ENCODE results near the gene KDM4C.
"Not testable (repeated sequence)": the region's sequence is repeated elsewhere in the genome, so short reads cannot be mapped to it uniquely, and the experiment has no call there.

The KDM4C gene

GRCh38 chr9:6757456-6758247 is at the start of gene KDM4C:
Gene KDM4C (plus strand): TSS chr9:6757973. CDS start chr9:6792989, 35,016 bp downstream.
- Histone ChIP-seq H3K4me3 (ENCODE audit: low read length in 2 of 2) (peak within 1 kb of the TSS; percentile 91 to 94), H3K9me3 (ENCODE audit: control insufficient read depth in 2 of 2, low read length in 2 of 2) (no peaks in the 10 kb centered on the region), H3K9ac (ENCODE audit: low read length in 2 of 2) (peak within 1 kb of the TSS; percentile 93 to 96), H3K36me3 (ENCODE audit: control insufficient read depth in 2 of 2, insufficient read depth in 2 of 2, low read length in 2 of 2) (no peaks in the 10 kb centered on the region), H3K4me1 (ENCODE audit: control insufficient read depth, insufficient read depth, low read length) (peaks cover 9% of the 10 kb centered on the region), H3K27me3 (ENCODE audit: control insufficient read depth in 1 of 2, insufficient read depth in 2 of 2, low read length in 2 of 2) (no peaks in the 10 kb centered on the region), H3K27ac (ENCODE audit: low read length) (peak within 1 kb of the TSS; percentile 96)

GRCh38 chr9:6708732-6709131 is 49.0 kb upstream of the KDM4C start:
- H3K4me3 ChIP-seq (ENCODE audit: low read length in 2 of 2): no peak overlapping the region

GRCh38 chr9:6711403-6711802 is 46.4 kb upstream of the KDM4C start:
- H3K9me3 ChIP-seq (ENCODE audit: control insufficient read depth in 2 of 2, low read length in 2 of 2): no peaks in the 10 kb centered on the region
- H3K4me1 ChIP-seq (ENCODE audit: control insufficient read depth, insufficient read depth, low read length): peaks cover 5% of the 10 kb centered on the region
- H3K9ac ChIP-seq (ENCODE audit: low read length in 2 of 2): no peak overlapping the region
- peaks cover 0 to 5% of the 10 kb centered on the region in 2 donors for H3K27me3 ChIP-seq (ENCODE audit: control insufficient read depth in 1 of 2, insufficient read depth in 2 of 2, low read length in 2 of 2)
- no peaks in the 10 kb centered on the region for H3K36me3 ChIP-seq (ENCODE audit: control insufficient read depth in 2 of 2, insufficient read depth in 2 of 2, low read length in 2 of 2)
- H3K4me3 ChIP-seq (ENCODE audit: low read length in 2 of 2): no peak overlapping the region
- no peak overlapping the region for H3K27ac ChIP-seq (ENCODE audit: low read length)

More at GRCh38 chr9:6708732-6709131, 49.0 kb upstream of the KDM4C start:
- no peak overlapping the region for H3K27ac ChIP-seq (ENCODE audit: low read length)
- H3K27me3 ChIP-seq (ENCODE audit: control insufficient read depth in 1 of 2, insufficient read depth in 2 of 2, low read length in 2 of 2): no peaks in the 10 kb centered on the region
- H3K9ac ChIP-seq (ENCODE audit: low read length in 2 of 2): no peak overlapping the region
- H3K9me3 ChIP-seq (ENCODE audit: control insufficient read depth in 2 of 2, low read length in 2 of 2): no peaks in the 10 kb centered on the region
- no peaks in the 10 kb centered on the region for H3K4me1 ChIP-seq (ENCODE audit: control insufficient read depth, insufficient read depth, low read length)
- H3K36me3 ChIP-seq (ENCODE audit: control insufficient read depth in 2 of 2, insufficient read depth in 2 of 2, low read length in 2 of 2): no peaks in the 10 kb centered on the region

DNA sequence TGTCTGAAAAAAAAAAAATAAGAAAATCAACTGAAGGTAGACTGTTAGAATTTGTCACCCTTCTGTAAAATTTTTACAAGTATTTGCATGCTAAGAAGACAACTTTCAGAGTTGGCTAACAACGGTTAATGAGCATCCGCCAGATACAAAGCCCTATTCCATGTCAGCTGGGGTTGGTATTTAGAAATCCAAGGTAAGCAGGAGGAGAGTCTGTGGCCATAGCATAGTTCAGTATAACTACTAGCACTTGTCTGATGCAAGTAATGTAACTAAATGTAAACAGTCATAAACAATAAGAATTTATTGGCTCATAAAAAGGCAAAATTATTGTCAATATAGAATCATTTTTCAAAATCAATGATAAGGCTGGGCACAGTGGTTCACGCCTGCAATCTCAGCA is 45.7 kb upstream of the KDM4C start:
- no peaks in the 10 kb centered on the region for H3K9me3 ChIP-seq (ENCODE audit: control insufficient read depth in 2 of 2, low read length in 2 of 2)
- H3K4me3 ChIP-seq (ENCODE audit: low read length in 2 of 2): no peak overlapping the region
- H3K27ac ChIP-seq (ENCODE audit: low read length): no peak overlapping the region
- peaks cover 0 to 7% of the 10 kb centered on the region in 2 donors for H3K27me3 ChIP-seq (ENCODE audit: control insufficient read depth in 1 of 2, insufficient read depth in 2 of 2, low read length in 2 of 2)
- H3K9ac ChIP-seq (ENCODE audit: low read length in 2 of 2): no peak overlapping the region
- no peaks in the 10 kb centered on the region for H3K36me3 ChIP-seq (ENCODE audit: control insufficient read depth in 2 of 2, insufficient read depth in 2 of 2, low read length in 2 of 2)
- peaks cover 5% of the 10 kb centered on the region for H3K4me1 ChIP-seq (ENCODE audit: control insufficient read depth, insufficient read depth, low read length)

DNA sequence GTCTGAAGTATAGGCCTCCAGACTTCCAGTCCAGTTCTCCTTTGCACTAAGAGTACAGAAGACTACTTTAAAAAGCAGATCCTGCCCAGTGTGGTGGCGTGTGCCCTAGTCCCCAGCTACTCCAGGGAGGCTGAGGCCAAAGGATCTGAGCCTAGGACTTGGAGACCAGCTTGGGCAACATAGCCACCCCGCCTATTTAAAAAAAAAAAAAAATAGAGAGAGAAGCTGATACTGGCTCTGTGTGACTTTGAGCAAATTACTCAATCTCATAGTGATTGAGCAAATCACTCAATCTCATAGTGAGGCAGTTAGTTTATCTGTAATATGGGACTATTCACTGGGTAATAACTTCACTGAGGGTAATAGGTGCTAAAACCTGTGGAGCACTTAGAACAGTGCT is 43.6 kb upstream of the KDM4C start:
- H3K9ac ChIP-seq (ENCODE audit: low read length in 2 of 2): no peak overlapping the region
- no peak overlapping the region for H3K27ac ChIP-seq (ENCODE audit: low read length)
- no peak overlapping the region for H3K4me3 ChIP-seq (ENCODE audit: low read length in 2 of 2)
- H3K27me3 ChIP-seq (ENCODE audit: control insufficient read depth in 1 of 2, insufficient read depth in 2 of 2, low read length in 2 of 2): peaks cover 0 to 7% of the 10 kb centered on the region in 2 donors
- no peaks in the 10 kb centered on the region for H3K9me3 ChIP-seq (ENCODE audit: control insufficient read depth in 2 of 2, low read length in 2 of 2)
- H3K36me3 ChIP-seq (ENCODE audit: control insufficient read depth in 2 of 2, insufficient read depth in 2 of 2, low read length in 2 of 2): no peaks in the 10 kb centered on the region
- H3K4me1 ChIP-seq (ENCODE audit: control insufficient read depth, insufficient read depth, low read length): peaks cover 5% of the 10 kb centered on the region

DNA sequence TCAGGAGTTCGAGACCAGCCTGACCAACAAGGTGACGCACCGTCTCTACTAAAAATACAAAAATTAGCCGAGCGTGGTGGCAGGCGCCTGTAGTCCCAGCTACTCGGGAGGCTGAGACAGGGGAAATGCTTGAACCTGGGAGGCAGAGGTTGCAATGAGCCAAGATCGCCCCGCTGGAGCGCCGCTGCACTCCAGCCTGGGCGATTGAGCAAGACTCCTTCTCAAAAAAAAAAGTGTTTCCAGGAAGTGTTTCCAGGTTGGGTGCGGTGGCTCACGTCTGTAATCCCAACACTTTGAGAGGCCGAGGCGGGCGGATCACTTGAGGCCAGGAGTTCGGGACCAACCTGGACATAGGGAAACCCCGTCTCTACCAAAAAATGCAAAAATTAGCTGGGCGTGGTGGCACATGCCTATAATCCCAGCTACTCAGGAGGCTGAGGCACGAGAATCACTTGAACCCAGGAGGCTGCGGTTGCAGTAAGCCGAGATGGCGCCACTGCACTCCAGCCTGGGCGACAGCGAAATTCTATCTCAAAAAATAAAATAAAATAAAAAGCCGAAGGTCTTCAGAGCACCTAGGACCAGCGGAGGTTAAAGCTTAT is 42.5 kb upstream of the KDM4C start:
- not testable (repeated sequence) for H3K4me1 ChIP-seq (ENCODE audit: control insufficient read depth, insufficient read depth, low read length); H3K9ac ChIP-seq (ENCODE audit: low read length in 2 of 2); H3K36me3 ChIP-seq (ENCODE audit: control insufficient read depth in 2 of 2, insufficient read depth in 2 of 2, low read length in 2 of 2); H3K9me3 ChIP-seq (ENCODE audit: control insufficient read depth in 2 of 2, low read length in 2 of 2); H3K27me3 ChIP-seq (ENCODE audit: control insufficient read depth in 1 of 2, insufficient read depth in 2 of 2, low read length in 2 of 2); H3K27ac ChIP-seq (ENCODE audit: low read length)
- peak overlapping the region in 1 of 2 donors; percentile 74 for H3K4me3 ChIP-seq (ENCODE audit: low read length in 2 of 2)

GRCh38 chr9:6715755-6716643 is 41.8 kb upstream of the KDM4C start:
- peak overlapping the region; percentile 22 to 42 for H3K9ac ChIP-seq (ENCODE audit: low read length in 2 of 2)

GRCh38 chr9:6716766-6717165 is 41.0 kb upstream of the KDM4C start:
- no peak overlapping the region for H3K9ac ChIP-seq (ENCODE audit: low read length in 2 of 2)
- peaks cover 5% of the 10 kb centered on the region for H3K4me1 ChIP-seq (ENCODE audit: control insufficient read depth, insufficient read depth, low read length)
- no peaks in the 10 kb centered on the region for H3K36me3 ChIP-seq (ENCODE audit: control insufficient read depth in 2 of 2, insufficient read depth in 2 of 2, low read length in 2 of 2)
- peaks cover 0 to 7% of the 10 kb centered on the region in 2 donors for H3K27me3 ChIP-seq (ENCODE audit: control insufficient read depth in 1 of 2, insufficient read depth in 2 of 2, low read length in 2 of 2)
- H3K9me3 ChIP-seq (ENCODE audit: control insufficient read depth in 2 of 2, low read length in 2 of 2): no peaks in the 10 kb centered on the region
- no peak overlapping the region for H3K4me3 ChIP-seq (ENCODE audit: low read length in 2 of 2)
- no peak overlapping the region for H3K27ac ChIP-seq (ENCODE audit: low read length)

More at GRCh38 chr9:6715755-6716643, 41.8 kb upstream of the KDM4C start:
- Histone ChIP-seq H3K9me3 (ENCODE audit: control insufficient read depth in 2 of 2, low read length in 2 of 2) (no peaks in the 10 kb centered on the region), H3K4me3 (ENCODE audit: low read length in 2 of 2) (peak overlapping the region; percentile 74 to 76), H3K27ac (ENCODE audit: low read length) (no peak overlapping the region), H3K4me1 (ENCODE audit: control insufficient read depth, insufficient read depth, low read length) (peaks cover 5% of the 10 kb centered on the region), H3K27me3 (ENCODE audit: control insufficient read depth in 1 of 2, insufficient read depth in 2 of 2, low read length in 2 of 2) (peaks cover 0 to 7% of the 10 kb centered on the region in 2 donors), H3K36me3 (ENCODE audit: control insufficient read depth in 2 of 2, insufficient read depth in 2 of 2, low read length in 2 of 2) (no peaks in the 10 kb centered on the region)

DNA sequence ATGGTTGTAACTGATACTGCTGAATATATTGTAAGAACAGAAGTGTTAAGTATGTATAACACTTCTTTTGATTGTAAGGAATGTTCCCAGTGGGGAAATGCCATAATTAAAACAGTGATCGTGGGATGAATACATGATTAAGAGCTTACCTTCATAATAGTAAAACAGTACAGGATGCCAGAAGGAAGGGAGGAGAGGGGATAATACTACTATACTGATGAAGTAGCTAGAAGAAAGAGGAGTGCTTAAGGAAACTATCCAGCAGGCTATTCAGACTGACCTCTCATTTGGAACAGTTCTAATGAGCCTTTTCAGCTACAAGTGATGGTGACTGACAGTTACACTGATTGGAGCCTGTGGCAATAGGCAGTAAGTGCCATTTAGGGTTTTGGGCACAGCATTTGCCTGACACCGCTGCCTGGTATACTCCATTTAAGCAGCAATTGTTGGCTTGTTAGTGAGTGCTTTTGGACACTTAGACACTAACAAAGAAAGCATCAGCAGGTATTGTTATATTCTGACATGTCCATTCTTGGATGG is 33.8 kb upstream of the KDM4C start:
- H3K36me3 ChIP-seq (ENCODE audit: control insufficient read depth in 2 of 2, insufficient read depth in 2 of 2, low read length in 2 of 2): no peaks in the 10 kb centered on the region
- peaks cover 0 to 2% of the 10 kb centered on the region in 2 donors for H3K27me3 ChIP-seq (ENCODE audit: control insufficient read depth in 1 of 2, insufficient read depth in 2 of 2, low read length in 2 of 2)
- H3K4me3 ChIP-seq (ENCODE audit: low read length in 2 of 2): no peak overlapping the region
- no peak overlapping the region for H3K9ac ChIP-seq (ENCODE audit: low read length in 2 of 2)
- no peak overlapping the region for H3K27ac ChIP-seq (ENCODE audit: low read length)
- no peaks in the 10 kb centered on the region for H3K9me3 ChIP-seq (ENCODE audit: control insufficient read depth in 2 of 2, low read length in 2 of 2)
- no peaks in the 10 kb centered on the region for H3K4me1 ChIP-seq (ENCODE audit: control insufficient read depth, insufficient read depth, low read length)

DNA sequence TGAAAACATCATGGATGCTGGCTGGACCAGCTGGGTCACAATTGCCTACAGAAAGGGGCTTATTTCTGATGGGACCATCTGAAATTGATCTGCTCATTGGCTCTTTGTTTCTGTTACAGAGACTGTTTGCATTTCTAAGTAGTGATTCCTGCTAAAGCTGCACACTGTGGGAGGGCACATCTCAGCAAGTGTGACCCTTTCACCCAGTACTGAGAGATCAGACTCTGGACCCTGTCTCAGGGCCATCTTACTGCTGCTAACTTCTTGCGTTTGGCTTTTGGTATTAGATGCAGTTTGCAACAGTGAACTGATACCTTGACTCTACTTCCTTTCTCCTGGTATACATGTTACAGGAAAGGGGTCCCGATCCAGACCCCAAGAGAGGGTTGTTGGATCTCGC is 24.5 kb upstream of the KDM4C start:
- Histone ChIP-seq H3K27me3 (ENCODE audit: control insufficient read depth in 1 of 2, insufficient read depth in 2 of 2, low read length in 2 of 2) (no peaks in the 10 kb centered on the region), H3K36me3 (ENCODE audit: control insufficient read depth in 2 of 2, insufficient read depth in 2 of 2, low read length in 2 of 2) (no peaks in the 10 kb centered on the region)

More for the DNA sequence above, 24.5 kb upstream of the KDM4C start:
- H3K27ac ChIP-seq (ENCODE audit: low read length): no peak overlapping the region
- no peak overlapping the region for H3K9ac ChIP-seq (ENCODE audit: low read length in 2 of 2)
- no peaks in the 10 kb centered on the region for H3K9me3 ChIP-seq (ENCODE audit: control insufficient read depth in 2 of 2, low read length in 2 of 2)
- no peak overlapping the region for H3K4me3 ChIP-seq (ENCODE audit: low read length in 2 of 2)
- H3K4me1 ChIP-seq (ENCODE audit: control insufficient read depth, insufficient read depth, low read length): no peaks in the 10 kb centered on the region

Measured in stomach smooth muscle (tissue), 2 donors.